H9 (cell line): ENCODE measurements around the gene UST. TPM values are rescaled to one million over a fixed set of nuclear protein-coding genes. Genes with fewer than 3 reads are reported as not detected.

ENCODE experiments used
- DNase-seq: peaks from one replicate; pipeline ENCODE4 v3.0.0-alpha.2; 2017
- H2AFZ ChIP-seq: one replicate; pipeline ENCODE4 v1.6.1; 2013; ENCODE audit warnings: mild to moderate bottlenecking, low read length, control low read depth, moderate library complexity
- H2AK5ac ChIP-seq: 2 replicates; pipeline ENCODE4 v1.6.1; 2013; ENCODE audit warnings: low read length, control low read depth, mixed read lengths; ENCODE audit not compliant: insufficient read length
- H2BK120ac ChIP-seq: one replicate; pipeline ENCODE4 v1.6.1; 2013; ENCODE audit warnings: low read depth, mild to moderate bottlenecking, low read length, control low read depth, inconsistent platforms; ENCODE audit not compliant: poor library complexity, severe bottlenecking
- H2BK12ac ChIP-seq: 2 replicates; pipeline ENCODE4 v1.6.1; 2013; ENCODE audit warnings: low read length, control low read depth, mixed read lengths, low read depth; ENCODE audit not compliant: insufficient read length
- H2BK15ac ChIP-seq: 2 replicates; pipeline ENCODE4 v1.6.1; 2013; ENCODE audit warnings: low read depth, low read length, control low read depth
- H2BK20ac ChIP-seq: one replicate; pipeline ENCODE4 v1.6.1; 2013; ENCODE audit warnings: low read depth, mild to moderate bottlenecking, low read length, control low read depth, inconsistent platforms; ENCODE audit not compliant: poor library complexity, severe bottlenecking
- H2BK5ac ChIP-seq: 2 replicates; pipeline ENCODE4 v1.6.1; 2013; ENCODE audit warnings: low read length, control low read depth, mixed read lengths; ENCODE audit not compliant: insufficient read length
- H3K14ac ChIP-seq: 2 replicates; pipeline ENCODE4 v1.6.1; 2013; ENCODE audit warnings: low read length, control low read depth; ENCODE audit not compliant: insufficient read depth
- H3K18ac ChIP-seq: 2 replicates; pipeline ENCODE4 v1.6.1; 2013; ENCODE audit warnings: low read depth, mild to moderate bottlenecking, mixed read lengths, low read length, control low read depth; ENCODE audit not compliant: insufficient read length
- H3K23ac ChIP-seq: 2 replicates; pipeline ENCODE4 v1.6.1; 2013; ENCODE audit warnings: low read length, control low read depth, mixed read lengths, low read depth; ENCODE audit not compliant: insufficient read length
- H3K23me2 ChIP-seq: 2 replicates; pipeline ENCODE4 v1.6.1; 2013; ENCODE audit warnings: low read depth, mild to moderate bottlenecking, mixed read lengths, low read length, control low read depth; ENCODE audit not compliant: insufficient read length, poor library complexity, severe bottlenecking
- H3K27ac ChIP-seq: 2 replicates; pipeline ENCODE4 v1.5.1; 2013; ENCODE audit warnings: low read length, control low read depth, mixed read lengths, low read depth; ENCODE audit not compliant: insufficient read length
- H3K27me3 ChIP-seq: 2 replicates; pipeline ENCODE4 v1.6.1; 2013; ENCODE audit warnings: low read length, control low read depth, inconsistent platforms; ENCODE audit not compliant: insufficient read depth
- H3K4ac ChIP-seq: 2 replicates; pipeline ENCODE4 v1.6.1; 2013; ENCODE audit warnings: low read depth, mild to moderate bottlenecking, control low read depth, inconsistent platforms, low read length, moderate library complexity
- H3K4me1 ChIP-seq: 2 replicates; pipeline ENCODE4 v1.6.1; 2013; ENCODE audit warnings: low read length, control low read depth, inconsistent platforms; ENCODE audit not compliant: insufficient read depth
- H3K4me2 ChIP-seq: 2 replicates; pipeline ENCODE4 v1.6.1; 2013; ENCODE audit warnings: low read length, control low read depth, mixed read lengths; ENCODE audit not compliant: insufficient read length, insufficient read depth
- H3K56ac ChIP-seq: 2 replicates; pipeline ENCODE4 v1.6.1; 2013; ENCODE audit warnings: low read depth, mild to moderate bottlenecking, mixed read lengths, low read length, control low read depth; ENCODE audit not compliant: insufficient read length
- H3K79me1 ChIP-seq: 2 replicates; pipeline ENCODE4 v1.6.1; 2013; ENCODE audit warnings: low read depth, mild to moderate bottlenecking, moderate library complexity, low read length, control low read depth, inconsistent platforms; ENCODE audit not compliant: insufficient read depth, poor library complexity, severe bottlenecking
- H3K79me2 ChIP-seq: 2 replicates; pipeline ENCODE4 v1.6.1; 2013; ENCODE audit warnings: low read length, control low read depth, inconsistent platforms; ENCODE audit not compliant: insufficient read depth
- H3K9ac ChIP-seq: 2 replicates; pipeline ENCODE4 v1.6.1; 2013; ENCODE audit warnings: low read length, control low read depth, mixed read lengths; ENCODE audit not compliant: insufficient read length; ENCODE audit errors: extremely low read depth
- H3K9me3 ChIP-seq: one replicate; pipeline ENCODE4 v1.6.1; 2013; ENCODE audit warnings: low read depth, low read length, inconsistent platforms; ENCODE audit not compliant: control insufficient read depth
- H3T11ph ChIP-seq: one replicate; pipeline ENCODE4 v1.6.1; 2013; ENCODE audit warnings: mild to moderate bottlenecking, low read length, control low read depth, inconsistent platforms
- H4K20me1 ChIP-seq: one replicate; pipeline ENCODE4 v1.6.1; 2013; ENCODE audit not compliant: control insufficient read depth, insufficient read length, insufficient read depth
- H4K5ac ChIP-seq: 2 replicates; pipeline ENCODE4 v1.6.1; 2013; ENCODE audit warnings: low read depth, mild to moderate bottlenecking, mixed read lengths, low read length, control low read depth; ENCODE audit not compliant: insufficient read length
- H4K8ac ChIP-seq: replicated peaks from 2 replicates; pipeline ENCODE4 v1.6.1; 2013; ENCODE audit warnings: low read length, control low read depth, mixed read lengths, low read depth; ENCODE audit not compliant: insufficient read length
- H4K91ac ChIP-seq: 2 replicates; pipeline ENCODE4 v1.6.1; 2013; ENCODE audit warnings: low read depth, mild to moderate bottlenecking, moderate library complexity, mixed read lengths, low read length, control low read depth; ENCODE audit not compliant: insufficient read length
- H3K27ac Mint-ChIP-seq, 3 experiments: 2 replicates in 2 of 3; 3 replicates in 1 of 3; pipeline ENCODE4 v1.8.0; 2020 to 2021; ENCODE audit warnings: mixed read lengths in 3 of 3, mild to moderate bottlenecking in 1 of 3, moderate library complexity in 1 of 3
- H3K27me3 Mint-ChIP-seq: 2 replicates; pipeline ENCODE4 v1.8.0; 2021; ENCODE audit warnings: low read depth, mild to moderate bottlenecking, moderate library complexity, mixed read lengths
- H3K36me3 Mint-ChIP-seq, 3 experiments: 2 replicates in 2 of 3; 3 replicates in 1 of 3; pipeline ENCODE4 v1.8.0; 2020 to 2021; ENCODE audit warnings: low read depth in 3 of 3, mixed read lengths in 3 of 3; ENCODE audit not compliant: insufficient read depth in 1 of 3
- H3K4me1 Mint-ChIP-seq, 2 experiments: 2 replicates each; pipeline ENCODE4 v1.8.0; 2020; ENCODE audit warnings: mixed read lengths in 2 of 2
- H3K4me3 Mint-ChIP-seq, 2 experiments: 2 replicates in 1 of 2; 3 replicates in 1 of 2; pipeline ENCODE4 v1.8.0; 2020 to 2021; ENCODE audit warnings: mild to moderate bottlenecking in 2 of 2, mixed read lengths in 2 of 2, moderate library complexity in 1 of 2
- H3K9me3 Mint-ChIP-seq, 2 experiments: 2 replicates in 1 of 2; 3 replicates in 1 of 2; pipeline ENCODE4 v1.8.0; 2020; ENCODE audit warnings: mild to moderate bottlenecking in 2 of 2, mixed read lengths in 2 of 2, moderate library complexity in 1 of 2
- WGBS: extraction: QIAGEN DNeasy Blood & Tissue Kit; methylation state at CpG from one replicate; pipeline ENCODE4 v1.1.7; 2013; ENCODE audit warnings: missing lambda C conversion rate, low lambda C conversion rate, mixed read lengths; ENCODE audit not compliant: insufficient read length; ENCODE audit errors: extremely low coverage; 5-methylcytosine and 5-hydroxymethylcytosine counted together
- total RNA-seq: library from RNA; stranded (reverse); gene quantifications from 2 replicates; pipeline ENCODE4 v1.2.1, GENCODE V29; 2021
- TF ChIP-seq, protein P1 (sequence below): fragments of 200-600 bp; sonication (generic); conservative IDR thresholded peaks from 3 replicates; pipeline ENCODE4 v1.8.0; 2021; ENCODE audit warnings: antibody characterized with exemption, mild to moderate bottlenecking

Gene UST
- total RNA-seq, 1 experiment from 2014 or later = 14.4 TPM

DNA sequence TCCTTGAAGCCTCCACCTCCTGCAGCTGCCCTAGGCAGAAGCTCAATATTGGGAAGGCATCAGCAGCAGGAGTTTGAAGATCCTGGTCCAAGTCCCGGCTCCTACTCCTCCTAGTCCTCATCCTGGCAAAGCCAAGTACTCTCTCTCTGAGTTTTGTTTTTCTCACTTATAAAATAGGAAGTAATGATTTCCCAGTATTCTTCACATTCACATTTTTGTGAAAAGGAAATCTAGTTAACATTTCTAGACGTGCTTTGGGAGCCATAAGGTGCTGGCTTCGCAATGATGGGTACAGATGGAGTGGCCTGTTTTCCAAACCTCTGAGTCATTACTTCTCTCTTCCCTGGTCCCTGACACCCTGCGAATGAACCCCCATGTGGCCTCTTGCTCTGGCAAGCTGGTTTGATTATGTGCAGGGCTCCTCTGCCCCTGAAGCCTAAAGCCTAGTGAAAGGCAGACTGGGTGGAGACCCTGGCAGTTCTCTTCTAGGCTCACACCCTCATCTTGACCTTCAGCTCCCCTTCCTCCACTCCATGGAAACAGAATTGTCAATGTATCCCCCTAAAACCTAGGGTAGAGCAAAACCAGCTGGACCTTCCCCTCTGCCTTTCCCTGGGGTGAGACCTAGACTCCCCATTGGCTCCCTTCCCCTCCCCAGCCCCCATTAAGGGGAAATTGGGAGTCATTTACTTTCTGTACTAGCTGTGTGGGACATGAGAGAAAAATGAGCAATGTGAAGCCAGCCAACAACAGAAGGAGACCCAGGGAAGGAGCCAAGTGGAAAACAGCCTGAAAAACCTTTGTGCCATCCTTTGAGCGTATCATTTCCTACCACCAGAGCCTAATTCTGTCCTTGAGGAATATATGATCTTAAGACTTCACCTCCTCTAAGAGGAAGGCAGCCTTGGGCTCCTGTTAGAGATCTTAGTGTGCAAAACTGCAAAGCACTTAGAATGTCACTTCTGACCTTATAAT is 158.4 kb downstream of the UST start:
- no peaks in the 10 kb centered on the region for H3K79me1 ChIP-seq
- no peak overlapping the region for H3K4me2 ChIP-seq
- no peak overlapping the region for H3K27ac ChIP-seq
- no CpG with 5 or more reads among the region's 5 CpGs for WGBS
- H3K4ac ChIP-seq = no peak overlapping the region
- H2AK5ac ChIP-seq = no peak overlapping the region
- H3K36me3 Mint-ChIP-seq = peaks cover 7 to 9% (median 7%) of the 10 kb centered on the region in 3 experiments
- H2BK20ac ChIP-seq = no peak overlapping the region
- no peak overlapping the region for H3K4me3 Mint-ChIP-seq
- no peak overlapping the region for H4K8ac ChIP-seq
- peaks cover 2 to 3% of the 10 kb centered on the region in 2 experiments; a peak in 2 of 5 replicates for H3K9me3 Mint-ChIP-seq
- H3K56ac ChIP-seq = no peak overlapping the region
- TF ChIP-seq, protein P1, sequence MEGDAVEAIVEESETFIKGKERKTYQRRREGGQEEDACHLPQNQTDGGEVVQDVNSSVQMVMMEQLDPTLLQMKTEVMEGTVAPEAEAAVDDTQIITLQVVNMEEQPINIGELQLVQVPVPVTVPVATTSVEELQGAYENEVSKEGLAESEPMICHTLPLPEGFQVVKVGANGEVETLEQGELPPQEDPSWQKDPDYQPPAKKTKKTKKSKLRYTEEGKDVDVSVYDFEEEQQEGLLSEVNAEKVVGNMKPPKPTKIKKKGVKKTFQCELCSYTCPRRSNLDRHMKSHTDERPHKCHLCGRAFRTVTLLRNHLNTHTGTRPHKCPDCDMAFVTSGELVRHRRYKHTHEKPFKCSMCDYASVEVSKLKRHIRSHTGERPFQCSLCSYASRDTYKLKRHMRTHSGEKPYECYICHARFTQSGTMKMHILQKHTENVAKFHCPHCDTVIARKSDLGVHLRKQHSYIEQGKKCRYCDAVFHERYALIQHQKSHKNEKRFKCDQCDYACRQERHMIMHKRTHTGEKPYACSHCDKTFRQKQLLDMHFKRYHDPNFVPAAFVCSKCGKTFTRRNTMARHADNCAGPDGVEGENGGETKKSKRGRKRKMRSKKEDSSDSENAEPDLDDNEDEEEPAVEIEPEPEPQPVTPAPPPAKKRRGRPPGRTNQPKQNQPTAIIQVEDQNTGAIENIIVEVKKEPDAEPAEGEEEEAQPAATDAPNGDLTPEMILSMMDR = no peak
- H3K14ac ChIP-seq = no peak overlapping the region
- H3K9me3 ChIP-seq = peaks cover 1% of the 10 kb centered on the region
- no peak overlapping the region for H2BK120ac ChIP-seq
- H3K27ac Mint-ChIP-seq = peak overlapping the region in 2 of 3 experiments; percentile 4 to 40; a peak in 4 of 7 replicates
- H2BK5ac ChIP-seq = no peak overlapping the region
- no peaks in the 10 kb centered on the region for H3K79me2 ChIP-seq
- H4K5ac ChIP-seq = no peak overlapping the region
- H3K23ac ChIP-seq = no peak overlapping the region
- H4K20me1 ChIP-seq = no peaks in the 10 kb centered on the region
- H3K4me1 Mint-ChIP-seq = peaks cover 7 to 9% of the 10 kb centered on the region in 2 experiments; a peak in 3 of 4 replicates
- no peak overlapping the region for H3K18ac ChIP-seq
- no peaks in the 10 kb centered on the region for H3K27me3 Mint-ChIP-seq
- H4K91ac ChIP-seq = no peak overlapping the region
- H2BK12ac ChIP-seq = no peak overlapping the region
- DNase-seq = no peak
- no peak overlapping the region for H3K9ac ChIP-seq
- no peaks in the 10 kb centered on the region; the same call in 1 of the 2 replicates for H3K4me1 ChIP-seq
- no peak overlapping the region for H3T11ph ChIP-seq
- H2AFZ ChIP-seq = no peak overlapping the region
- H2BK15ac ChIP-seq = no peak overlapping the region
- no peaks in the 10 kb centered on the region for H3K27me3 ChIP-seq
- H3K23me2 ChIP-seq = no peaks in the 10 kb centered on the region
